Activated T-helper 17 cell treated with anti-CD3 and anti-CD28 coated beads, Interleukin-2, amount 50 U/mL, for 72 hours (primary cell): ENCODE results near the gene BHLHE41. TPM values are rescaled to one million over a fixed set of nuclear protein-coding genes. Genes with fewer than 3 reads are reported as not detected.
A peak's percentile ranks its signal among the peaks of the same experiment; 100 is the strongest.

ENCODE experiments used
- ATAC-seq: fragments of 150-1000 bp; cut with Tn5 transposase; replicated peaks from 2 replicates; pipeline ENCODE4 v1.10.0; 2021; ENCODE audit warnings: mild to moderate bottlenecking, moderate library complexity
- H3K27ac Mint-ChIP-seq: one replicate; pipeline ENCODE4 v1.8.0; 2022; ENCODE audit warnings: mixed read lengths
- H3K27me3 Mint-ChIP-seq: one replicate; pipeline ENCODE4 v1.8.0; 2022; ENCODE audit warnings: mixed read lengths
- H3K36me3 Mint-ChIP-seq: one replicate; pipeline ENCODE4 v1.8.0; 2022; ENCODE audit warnings: low read depth, mild to moderate bottlenecking, mixed read lengths
- H3K4me1 Mint-ChIP-seq: one replicate; pipeline ENCODE4 v1.8.0; 2022; ENCODE audit warnings: mixed read lengths
- H3K4me3 Mint-ChIP-seq: one replicate; pipeline ENCODE4 v1.8.0; 2022; ENCODE audit warnings: mild to moderate bottlenecking, mixed read lengths
- H3K9me3 Mint-ChIP-seq: one replicate; pipeline ENCODE4 v1.8.0; 2022; ENCODE audit warnings: mixed read lengths
- total RNA-seq, 2 donors: library from RNA; stranded (reverse); gene quantifications; one replicate each; pipeline ENCODE4 v1.2.3, GENCODE V29; 2022

The BHLHE41 gene
- total RNA-seq, 2 donors from 2014 or later, result not detected

DNA sequence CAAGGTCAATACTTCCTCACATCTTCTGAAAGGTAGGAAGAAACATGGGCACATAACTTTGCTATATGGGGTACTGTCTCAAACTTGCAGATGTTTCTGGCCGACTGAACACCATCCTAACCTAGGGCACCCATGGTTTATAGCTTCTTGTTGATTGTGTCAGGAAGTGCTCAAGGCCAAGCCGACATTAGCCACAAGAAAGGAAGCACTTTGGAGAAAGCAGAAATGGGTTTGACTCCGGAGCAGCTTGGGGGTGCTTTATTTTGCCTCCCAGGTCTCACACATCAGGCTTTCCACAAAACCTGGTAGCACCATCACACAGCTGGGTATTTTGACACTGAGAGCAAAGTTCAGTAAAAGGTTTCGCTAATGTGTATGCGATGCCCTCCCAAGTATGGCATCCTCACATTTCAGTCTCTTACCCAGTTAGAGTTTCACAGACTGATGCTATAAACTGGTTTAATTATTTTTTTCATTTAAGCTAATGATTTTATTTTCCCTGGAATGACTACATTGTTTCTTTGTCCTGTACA is 25.2 kb upstream of the BHLHE41 start:
- Mint-ChIP-seq H3K4me3 (no peak overlapping the region), H3K4me1 (no peaks in the 10 kb centered on the region), H3K9me3 (no peaks in the 10 kb centered on the region), H3K27me3 (peaks cover 20% of the 10 kb centered on the region), H3K27ac (no peak overlapping the region), H3K36me3 (no peaks in the 10 kb centered on the region)
- no peak for ATAC-seq

DNA sequence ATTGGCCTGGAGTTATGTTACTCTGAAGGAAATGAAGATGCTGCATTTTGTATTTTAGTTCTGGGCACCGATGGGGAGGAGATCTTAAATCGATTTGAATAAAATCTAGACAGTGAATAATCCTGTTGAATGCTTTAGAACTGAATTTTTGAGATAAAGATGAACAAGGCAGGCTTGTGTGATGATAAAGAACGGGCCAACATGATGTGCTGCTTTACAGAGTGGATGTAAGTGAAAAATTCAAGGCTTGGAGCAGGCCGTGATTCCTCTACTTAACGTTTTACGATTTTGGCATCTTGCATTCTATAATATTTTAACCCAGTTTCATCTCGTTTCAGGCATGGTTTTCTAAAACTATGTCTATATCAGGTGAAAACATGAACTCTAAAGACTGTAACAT is 23.5 kb upstream of the BHLHE41 start:
- H3K4me1 Mint-ChIP-seq, result no peaks in the 10 kb centered on the region

GRCh38 chr12:26143291-26143690 is 18.5 kb upstream of the BHLHE41 start:
- Mint-ChIP-seq H3K4me3 (no peak overlapping the region), H3K27ac (no peak overlapping the region), H3K36me3 (no peaks in the 10 kb centered on the region), H3K4me1 (no peaks in the 10 kb centered on the region), H3K9me3 (no peaks in the 10 kb centered on the region), H3K27me3 (peaks cover 22% of the 10 kb centered on the region)
- no peak for ATAC-seq

More for the DNA sequence above, 23.5 kb upstream of the BHLHE41 start:
- Mint-ChIP-seq H3K4me3 (no peak overlapping the region), H3K27ac (no peak overlapping the region), H3K27me3 (peaks cover 30% of the 10 kb centered on the region), H3K36me3 (no peaks in the 10 kb centered on the region), H3K9me3 (no peaks in the 10 kb centered on the region)
- ATAC-seq, result no peak

DNA sequence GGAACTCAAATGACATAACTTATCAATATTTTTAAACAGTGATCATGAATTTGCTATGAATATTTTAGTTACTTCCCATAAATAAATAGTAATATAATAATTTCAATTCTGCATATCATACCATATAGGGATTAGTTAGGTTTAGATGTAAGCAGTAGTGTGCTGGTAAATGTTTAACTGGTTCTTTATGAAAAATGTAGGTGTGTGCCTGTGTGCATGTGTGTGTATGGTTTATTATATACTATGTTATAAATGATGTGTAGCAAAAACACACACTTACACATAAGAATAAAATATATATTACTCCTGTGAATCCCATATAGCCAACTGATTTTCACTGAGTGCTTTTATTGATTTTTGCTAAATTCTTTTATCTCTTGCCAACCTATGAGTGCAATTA is 14.0 kb upstream of the BHLHE41 start:
- no peak for ATAC-seq
- Mint-ChIP-seq H3K27ac (no peak overlapping the region), H3K9me3 (no peaks in the 10 kb centered on the region), H3K27me3 (peaks cover 22% of the 10 kb centered on the region), H3K4me1 (no peaks in the 10 kb centered on the region), H3K36me3 (no peaks in the 10 kb centered on the region), H3K4me3 (no peak overlapping the region)

GRCh38 chr12:26136688-26137087 is 11.9 kb upstream of the BHLHE41 start:
- no peaks in the 10 kb centered on the region for H3K9me3 Mint-ChIP-seq
- H3K36me3 Mint-ChIP-seq, result no peaks in the 10 kb centered on the region
- no peak overlapping the region for H3K27ac Mint-ChIP-seq
- ATAC-seq, result no peak
- H3K4me1 Mint-ChIP-seq, result no peaks in the 10 kb centered on the region
- H3K4me3 Mint-ChIP-seq, result no peak overlapping the region
- peaks cover 33% of the 10 kb centered on the region for H3K27me3 Mint-ChIP-seq

- Mint-ChIP-seq H3K9me3 (no peaks in the 10 kb centered on the region), H3K27ac (no peak overlapping the region), H3K4me1 (no peaks in the 10 kb centered on the region), H3K36me3 (no peaks in the 10 kb centered on the region), H3K27me3 (peaks cover 40% of the 10 kb centered on the region), H3K4me3 (no peak overlapping the region)
- ATAC-seq, result no peak
These were observed 10.7 kb upstream of the BHLHE41 start for GRCh38 chr12:26135571-26135970.

- ATAC-seq, result no peak
- H3K9me3 Mint-ChIP-seq, result no peaks in the 10 kb centered on the region
- H3K36me3 Mint-ChIP-seq, result no peaks in the 10 kb centered on the region
- H3K4me3 Mint-ChIP-seq, result no peak overlapping the region
- H3K27me3 Mint-ChIP-seq, result peaks cover 41% of the 10 kb centered on the region
- no peak overlapping the region for H3K27ac Mint-ChIP-seq
- H3K4me1 Mint-ChIP-seq, result no peaks in the 10 kb centered on the region
These were observed 10.2 kb upstream of the BHLHE41 start for GRCh38 chr12:26135010-26135420.

DNA sequence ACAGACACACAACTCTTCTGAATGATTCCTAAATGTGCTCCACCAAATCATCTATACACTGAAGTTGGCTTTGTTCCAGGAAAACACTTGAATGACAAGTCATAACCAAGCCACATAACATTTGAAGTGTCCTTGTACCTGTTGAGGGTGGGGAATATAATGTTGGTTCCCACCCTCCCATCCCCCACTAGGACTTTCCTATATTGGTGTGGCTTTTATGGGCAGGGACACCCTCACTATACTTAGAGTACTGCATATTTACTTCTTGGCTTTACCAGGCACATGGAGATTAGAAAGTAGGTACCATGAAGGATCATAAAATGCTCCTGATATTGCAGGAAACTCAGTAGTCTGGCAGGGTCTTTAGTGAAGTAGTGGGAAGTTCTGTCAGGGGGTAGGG is 9.7 kb upstream of the BHLHE41 start:
- Mint-ChIP-seq H3K4me1 (no peaks in the 10 kb centered on the region), H3K27me3 (peaks cover 44% of the 10 kb centered on the region), H3K36me3 (no peaks in the 10 kb centered on the region), H3K27ac (no peak overlapping the region), H3K9me3 (no peaks in the 10 kb centered on the region), H3K4me3 (no peak overlapping the region)
- no peak for ATAC-seq

- Mint-ChIP-seq H3K27me3 (peaks cover 52% of the 10 kb centered on the region), H3K9me3 (no peaks in the 10 kb centered on the region), H3K27ac (no peak overlapping the region), H3K36me3 (no peaks in the 10 kb centered on the region), H3K4me3 (no peak overlapping the region), H3K4me1 (no peaks in the 10 kb centered on the region)
- no peak for ATAC-seq
These were observed 8.7 kb upstream of the BHLHE41 start for GRCh38 chr12:26133521-26133920.

DNA sequence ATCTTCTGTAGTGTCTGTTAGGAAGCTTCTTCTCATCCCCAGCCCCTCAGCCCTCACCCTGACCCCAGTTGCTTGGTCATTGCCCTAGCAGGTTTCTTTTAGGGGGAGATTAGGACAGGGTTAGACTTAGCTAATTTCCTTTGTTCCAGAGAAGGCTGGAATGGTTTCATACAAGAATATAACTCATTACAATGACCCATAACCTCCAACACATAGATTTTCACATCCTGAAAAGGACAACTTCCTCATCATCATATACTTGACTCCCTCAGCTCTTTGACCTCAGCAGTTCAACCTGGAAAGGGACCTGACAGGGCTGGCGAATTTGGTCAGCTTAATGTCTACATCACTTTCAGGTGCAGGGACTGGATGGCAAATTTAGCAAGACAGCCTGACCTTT is 8.0 kb upstream of the BHLHE41 start:
- no peak overlapping the region for H3K4me3 Mint-ChIP-seq
- no peak for ATAC-seq
- no peaks in the 10 kb centered on the region for H3K4me1 Mint-ChIP-seq
- no peaks in the 10 kb centered on the region for H3K36me3 Mint-ChIP-seq
- H3K27me3 Mint-ChIP-seq, result peaks cover 57% of the 10 kb centered on the region
- H3K9me3 Mint-ChIP-seq, result no peaks in the 10 kb centered on the region
- no peak overlapping the region for H3K27ac Mint-ChIP-seq

DNA sequence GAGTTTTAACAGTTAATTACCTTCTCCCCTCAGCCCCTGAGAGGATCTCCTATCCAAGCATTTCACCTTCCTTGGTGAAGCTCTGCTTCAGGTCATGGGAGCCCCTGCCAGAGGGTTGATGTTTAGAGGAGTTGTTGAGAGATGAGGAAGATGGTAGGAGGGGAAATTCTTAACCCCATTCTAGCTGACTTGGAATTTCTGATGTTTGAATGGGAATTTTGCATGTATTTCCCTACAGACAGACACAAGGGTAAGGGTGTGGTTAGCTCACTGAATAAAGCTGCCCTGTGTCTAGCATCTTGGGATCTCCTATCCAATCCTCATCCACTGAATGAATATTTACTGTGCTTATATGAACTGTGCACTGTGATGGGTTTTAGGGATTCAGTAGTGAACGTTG is 7.1 kb upstream of the BHLHE41 start:
- Mint-ChIP-seq H3K4me1 (no peaks in the 10 kb centered on the region), H3K4me3 (no peak overlapping the region), H3K36me3 (no peaks in the 10 kb centered on the region), H3K27me3 (peaks cover 66% of the 10 kb centered on the region), H3K9me3 (no peaks in the 10 kb centered on the region), H3K27ac (no peak overlapping the region)
- no peak for ATAC-seq

- ATAC-seq, result no peak
- Mint-ChIP-seq H3K9me3 (no peaks in the 10 kb centered on the region), H3K36me3 (no peaks in the 10 kb centered on the region), H3K27me3 (peaks cover 67% of the 10 kb centered on the region), H3K27ac (no peak overlapping the region), H3K4me1 (no peaks in the 10 kb centered on the region), H3K4me3 (no peak overlapping the region)
These were observed 5.9 kb upstream of the BHLHE41 start for GRCh38 chr12:26130728-26131127.

DNA sequence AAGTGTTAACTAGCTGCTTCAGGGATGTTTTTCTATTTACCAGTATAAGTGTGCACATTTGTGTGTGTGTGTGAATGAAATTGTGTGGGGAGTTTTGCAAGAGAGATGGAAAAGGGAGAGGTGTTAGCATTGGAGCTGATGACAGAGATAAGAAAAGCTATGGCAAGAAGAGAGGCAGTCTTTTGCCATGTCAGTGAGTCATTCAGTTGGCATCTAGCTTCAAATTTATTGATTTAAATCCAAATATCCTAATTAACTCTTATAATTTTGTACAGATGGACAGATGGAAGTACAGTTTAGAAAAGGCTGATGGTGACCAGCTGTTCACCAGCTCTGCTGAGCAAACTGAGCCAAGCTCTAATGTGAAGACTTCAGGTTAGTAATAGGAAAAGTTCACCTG is 3.3 kb upstream of the BHLHE41 start:
- Mint-ChIP-seq H3K27ac (no peak overlapping the region), H3K4me1 (peaks cover 11% of the 10 kb centered on the region), H3K9me3 (no peaks in the 10 kb centered on the region), H3K27me3 (peaks cover 72% of the 10 kb centered on the region), H3K4me3 (no peak overlapping the region), H3K36me3 (no peaks in the 10 kb centered on the region)
- ATAC-seq, result no peak

- Mint-ChIP-seq H3K4me3 (peak overlapping the region; percentile 82), H3K27ac (no peak overlapping the region), H3K27me3 (peaks cover 69% of the 10 kb centered on the region), H3K9me3 (no peaks in the 10 kb centered on the region), H3K36me3 (no peaks in the 10 kb centered on the region), H3K4me1 (peaks cover 15% of the 10 kb centered on the region)
- ATAC-seq, result no peak
These were observed 2.6 kb upstream of the BHLHE41 start for GRCh38 chr12:26127404-26127803.

- Mint-ChIP-seq H3K4me3 (peak overlapping the region; percentile 82), H3K9me3 (no peaks in the 10 kb centered on the region), H3K4me1 (peaks cover 17% of the 10 kb centered on the region), H3K27me3 (peaks cover 69% of the 10 kb centered on the region), H3K27ac (no peak overlapping the region), H3K36me3 (no peaks in the 10 kb centered on the region)
- ATAC-seq, result peak; percentile 47
These were observed 1.8 kb upstream of the BHLHE41 start for GRCh38 chr12:26126340-26127284.
